NB4 (cell line): ENCODE data around the gene CST2.
"Not testable (repeated sequence)": the region's sequence is repeated elsewhere in the genome, so short reads cannot be mapped to it uniquely, and the experiment has no call there.

Experiments used
- DNase-seq: peaks from one replicate; pipeline ENCODE4 v3.0.0; 2010; ENCODE audit warnings: low read depth
- H3K4me3 ChIP-seq: one replicate; pipeline ENCODE4 v1.5.1; 2011; ENCODE audit warnings: mild to moderate bottlenecking, low read depth, low read length, moderate library complexity
- CTCF ChIP-seq: IDR thresholded peaks from one replicate; pipeline ENCODE4 v1.5.1; 2012; ENCODE audit warnings: low read depth, low read length
- MAX ChIP-seq: IDR thresholded peaks from 2 replicates; pipeline ENCODE4 v1.6.1; 2011; ENCODE audit warnings: low read depth, low read length
- MYC ChIP-seq: IDR thresholded peaks from 2 replicates; pipeline ENCODE4 v1.6.1; 2011; ENCODE audit warnings: low read depth, low read length
- POLR2A ChIP-seq: IDR thresholded peaks from 2 replicates; pipeline ENCODE4 v1.6.1; 2011; ENCODE audit warnings: mild to moderate bottlenecking; ENCODE audit not compliant: insufficient read length; ENCODE audit errors: extremely low read depth

CST2 gene

GRCh38 chr20:23794841-23795240 is 31.7 kb downstream of the CST2 start:
- TF ChIP-seq MAX (no peak), CTCF (no peak), MYC (no peak), POLR2A (no peak)
- no peak for DNase-seq

GRCh38 chr20:23794065-23794464 is 32.5 kb downstream of the CST2 start:
- no peak overlapping the region for H3K4me3 ChIP-seq
- no peak for DNase-seq
- TF ChIP-seq MYC (no peak), POLR2A (no peak), CTCF (no peak), MAX (no peak)

More at GRCh38 chr20:23794841-23795240, 31.7 kb downstream of the CST2 start:
- no peak overlapping the region for H3K4me3 ChIP-seq

GRCh38 chr20:23783447-23783846 is 43.1 kb downstream of the CST2 start:
- H3K4me3 ChIP-seq: no peak overlapping the region
- DNase-seq: no peak
- TF ChIP-seq MAX (no peak), POLR2A (no peak), MYC (no peak), CTCF (no peak)

- TF ChIP-seq CTCF (peak; percentile 91), MAX (no peak)
- peak; percentile 54 for DNase-seq
These were observed 44.1 kb downstream of the CST2 start for GRCh38 chr20:23782366-23782983.

GRCh38 chr20:23778676-23779075 is 47.9 kb downstream of the CST2 start:
- not testable (repeated sequence) for H3K4me3 ChIP-seq, DNase-seq

More at GRCh38 chr20:23782366-23782983, 44.1 kb downstream of the CST2 start:
- H3K4me3 ChIP-seq: no peak overlapping the region

- H3K4me3 ChIP-seq, DNase-seq: not testable (repeated sequence)
These were observed 49.1 kb downstream of the CST2 start for GRCh38 chr20:23777380-23777779.

GRCh38 chr20:23776067-23776771 is 50.3 kb downstream of the CST2 start:
- DNase-seq: no peak
- TF ChIP-seq MYC (no peak), MAX (no peak), POLR2A (no peak), CTCF (no peak)
- H3K4me3 ChIP-seq: no peak overlapping the region
